Effector CD8-positive, alpha-beta T cell (primary cell): ENCODE results near the gene COG2.
"Not testable (repeated sequence)": the region's sequence is repeated elsewhere in the genome, so short reads cannot be mapped to it uniquely, and the experiment has no call there.

Experiments used
- DNase-seq: peaks from one replicate; lab custom pipeline; 2025; lab: John Stamatoyannopoulos, UW
- total RNA-seq, 4 experiments: gene quantifications; one replicate each; lab custom pipeline; 2026; lab: John Stamatoyannopoulos, UW

COG2 gene
- 66.1 to 80.0 (median 73.3) reads per million in 4 experiments for total RNA-seq

- peak; percentile 92 for DNase-seq
Observed at GRCh38 chr1:230642263-230642959, at the start of gene COG2. Gene COG2 (plus strand): TSS chr1:230642481. CDS start chr1:230642607, 126 bp downstream.

GRCh38 chr1:230592848-230593414 is 49.4 kb upstream of the COG2 start:
- DNase-seq = no peak

GRCh38 chr1:230594214-230594773 is 48.0 kb upstream of the COG2 start:
- DNase-seq = no peak

- no peak for DNase-seq
Observed at GRCh38 chr1:230595181-230595580, 47.1 kb upstream of the COG2 start.

GRCh38 chr1:230596306-230596705 is 46.0 kb upstream of the COG2 start:
- no peak for DNase-seq

- DNase-seq = no peak
Observed at GRCh38 chr1:230598745-230599144, 43.5 kb upstream of the COG2 start.

- DNase-seq = no peak
Observed at GRCh38 chr1:230599926-230600656, 42.2 kb upstream of the COG2 start.

GRCh38 chr1:230600657-230601400 is 41.5 kb upstream of the COG2 start:
- not testable (repeated sequence) for DNase-seq

GRCh38 chr1:230609208-230609607 is 33.1 kb upstream of the COG2 start:
- DNase-seq = no peak

- DNase-seq = no peak
Observed at GRCh38 chr1:230610589-230610988, 31.7 kb upstream of the COG2 start.

GRCh38 chr1:230611128-230611877 is 31.0 kb upstream of the COG2 start:
- DNase-seq = no peak

GRCh38 chr1:230611878-230612235 is 30.4 kb upstream of the COG2 start:
- no peak for DNase-seq

- DNase-seq = no peak
Observed at GRCh38 chr1:230612651-230613050, 29.6 kb upstream of the COG2 start.

- DNase-seq = no peak
Observed at GRCh38 chr1:230614121-230614520, 28.2 kb upstream of the COG2 start.

- DNase-seq = no peak
Observed at GRCh38 chr1:230618537-230618936, 23.7 kb upstream of the COG2 start.

GRCh38 chr1:230620649-230621323 is 21.5 kb upstream of the COG2 start:
- DNase-seq = no peak

- DNase-seq = no peak
Observed at GRCh38 chr1:230621324-230622030, 20.8 kb upstream of the COG2 start.

GRCh38 chr1:230622151-230622550 is 20.1 kb upstream of the COG2 start:
- no peak for DNase-seq

- no peak for DNase-seq
Observed at GRCh38 chr1:230624097-230624713, 18.1 kb upstream of the COG2 start.

- no peak for DNase-seq
Observed at GRCh38 chr1:230626232-230626631, 16.0 kb upstream of the COG2 start.
